SK-N-SH (cell line): Measurements from ENCODE around the gene MTHFS. TPM values are rescaled to one million over a fixed set of nuclear protein-coding genes. Genes with fewer than 3 reads are reported as not detected.

Source experiments
- CTCF ChIA-PET: fragments of 300-600, 350-600 bp; formaldehyde crosslinking; extraction: SDS; loops from one replicate; lab custom pipeline; 2021; lab: Yijun Ruan, JAX
- POLR2A ChIA-PET: fragments of 350-600 bp; sonication (Branson Sonifier 250); formaldehyde crosslinking; extraction: SDS; loops from one replicate; lab custom pipeline; 2020; ENCODE audit warnings: antibody characterized with exemption, inconsistent platforms; lab: Yijun Ruan, JAX
- DNase-seq: peaks from one replicate; pipeline ENCODE4 v3.0.0; 2012
- H2AFZ ChIP-seq: fragments of 200-600 bp; sonication (generic); 2 replicates; pipeline ENCODE4 v1.8.1; 2016; ENCODE audit warnings: antibody characterized with exemption, mild to moderate bottlenecking, low read depth
- H3F3A ChIP-seq: fragments of 200-600 bp; sonication (generic); replicated peaks from 2 replicates; pipeline ENCODE3; 2016; ENCODE audit warnings: antibody characterized with exemption, mild to moderate bottlenecking; ENCODE audit not compliant: insufficient read depth
- H3K27ac ChIP-seq, 2 experiments: fragments of 200-500 bp in 1 of 2; fragments of 200-600 bp in 1 of 2; sonication (Bioruptor generic) in 1 of 2; sonication (generic), shearing (Covaris generic) in 1 of 2; 2 replicates each; pipeline versions ENCODE4 v1.5.1 to v1.6.1; 2014 to 2016; ENCODE audit warnings: low read depth in 2 of 2, inconsistent platforms in 1 of 2, low read length in 1 of 2, mild to moderate bottlenecking in 1 of 2, mixed read lengths in 1 of 2
- H3K27me3 ChIP-seq: fragments of 200-600 bp; sonication (generic), shearing (Covaris generic); 2 replicates; pipeline ENCODE4 v1.6.1; 2016; ENCODE audit warnings: mixed run types; ENCODE audit not compliant: insufficient read depth
- H3K36me3 ChIP-seq, 2 experiments: fragments of 200-500 bp in 1 of 2; fragments of 200-600 bp in 1 of 2; sonication (Bioruptor generic) in 1 of 2; sonication (generic) in 1 of 2; replicated peaks in 1 of 2; 2 replicates each; pipeline versions ENCODE3 to v1.5.1; 2014 to 2016; ENCODE audit warnings: low read length in 1 of 2, mild to moderate bottlenecking in 1 of 2; ENCODE audit not compliant: insufficient read depth in 2 of 2, control insufficient read depth in 1 of 2
- H3K4me1 ChIP-seq, 2 experiments: fragments of 200-500 bp in 1 of 2; fragments of 200-600 bp in 1 of 2; sonication (Bioruptor generic) in 1 of 2; sonication (generic), shearing (Covaris generic) in 1 of 2; 2 replicates each; pipeline versions ENCODE4 v1.5.1 to v1.6.1; 2014 to 2016; ENCODE audit warnings: low read depth in 1 of 2, low read length in 1 of 2, mixed run types in 1 of 2; ENCODE audit not compliant: insufficient read depth in 2 of 2, control insufficient read depth in 1 of 2
- H3K4me2 ChIP-seq: fragments of 200-600 bp; sonication (generic), shearing (Covaris generic); 2 replicates; pipeline ENCODE4 v1.6.1; 2017; ENCODE audit warnings: mixed run types
- H3K4me3 ChIP-seq, 2 experiments: fragments of 200-500 bp in 1 of 2; fragments of 200-600 bp in 1 of 2; sonication (Bioruptor generic) in 1 of 2; sonication (generic), shearing (Covaris generic) in 1 of 2; 2 replicates each; pipeline versions ENCODE4 v1.5.1 to v1.8.1; 2014 to 2016; ENCODE audit warnings: low read depth in 2 of 2, inconsistent platforms in 1 of 2, low read length in 1 of 2, mild to moderate bottlenecking in 1 of 2, mixed read lengths in 1 of 2, moderate library complexity in 1 of 2
- H3K79me2 ChIP-seq: fragments of 200-600 bp; sonication (generic); 2 replicates; pipeline ENCODE4 v1.8.1; 2017; ENCODE audit warnings: mild to moderate bottlenecking; ENCODE audit not compliant: insufficient read depth
- H3K9ac ChIP-seq: fragments of 200-600 bp; sonication (generic); 2 replicates; pipeline ENCODE4 v1.6.1; 2017; ENCODE audit warnings: mixed run types
- H3K9me2 ChIP-seq: fragments of 200-600 bp; sonication (generic); 2 replicates; pipeline ENCODE4 v1.6.1; 2017; ENCODE audit warnings: mixed run types
- H3K9me3 ChIP-seq: fragments of 200-600 bp; sonication (generic); 2 replicates; pipeline ENCODE4 v1.6.1; 2017; ENCODE audit warnings: mixed run types, mild to moderate bottlenecking, moderate library complexity
- H4K20me1 ChIP-seq: fragments of 200-600 bp; sonication (generic); 2 replicates; pipeline ENCODE4 v1.6.1; 2017; ENCODE audit warnings: mild to moderate bottlenecking, mixed run types; ENCODE audit not compliant: insufficient read depth
- CHD2 ChIP-seq: fragments of 150-350 bp; IDR thresholded peaks from 2 replicates; pipeline ENCODE4 v1.6.1; 2018; ENCODE audit warnings: low read length; ENCODE audit not compliant: partially characterized antibody
- FOSL2 ChIP-seq: IDR thresholded peaks from 2 replicates; pipeline ENCODE4 v1.4.0; 2012; ENCODE audit warnings: low read depth, mild to moderate bottlenecking, moderate library complexity, borderline replicate concordance
- GABPA ChIP-seq: IDR thresholded peaks from 2 replicates; pipeline ENCODE4 v1.4.0; 2012; ENCODE audit warnings: low read depth, mild to moderate bottlenecking
- JUND ChIP-seq: IDR thresholded peaks from 2 replicates; pipeline ENCODE4 v1.4.0; 2012
- MEF2A ChIP-seq: IDR thresholded peaks from 2 replicates; pipeline ENCODE4 v1.4.0; 2012; ENCODE audit warnings: low read depth, borderline replicate concordance
- RFX5 ChIP-seq: IDR thresholded peaks from 2 replicates; pipeline ENCODE4 v1.6.1; 2012; ENCODE audit warnings: mild to moderate bottlenecking, improper control_type of control experiment, low read length
- TAF1 ChIP-seq: IDR thresholded peaks from 2 replicates; pipeline ENCODE4 v1.6.1; 2012; ENCODE audit warnings: low read depth, mild to moderate bottlenecking, low read length, moderate library complexity, borderline replicate concordance
- TCF12 ChIP-seq: IDR thresholded peaks from 2 replicates; pipeline ENCODE4 v1.4.0; 2012
- WGBS: methylation state at CpG from one replicate; pipeline ENCODE4 v1.1.6; 2017; ENCODE audit warnings: low lambda C conversion rate; 5-methylcytosine and 5-hydroxymethylcytosine counted together
- polyA plus RNA-seq, 3 experiments: library from polyadenylated mRNA; depleted of rRNA; stranded (reverse); fragments of >200 nt; gene quantifications; 2 replicates each; pipeline ENCODE4 v1.2.3, GENCODE V29; 2012
- TF ChIP-seq, protein P1 (sequence below): fragments of 150-350 bp; IDR thresholded peaks from 2 replicates; pipeline ENCODE4 v1.6.1; 2016; ENCODE audit warnings: mild to moderate bottlenecking, low read depth, low read length
- TF ChIP-seq, protein P2 (sequence below): IDR thresholded peaks from 2 replicates; pipeline ENCODE4 v1.6.1; 2012; ENCODE audit warnings: mild to moderate bottlenecking, low read depth, low read length, moderate library complexity

The MTHFS gene
- polyA plus RNA-seq, 1 of the 3 experiments (the other 2 are of a cell fraction), result 21.9 TPM

DNA sequence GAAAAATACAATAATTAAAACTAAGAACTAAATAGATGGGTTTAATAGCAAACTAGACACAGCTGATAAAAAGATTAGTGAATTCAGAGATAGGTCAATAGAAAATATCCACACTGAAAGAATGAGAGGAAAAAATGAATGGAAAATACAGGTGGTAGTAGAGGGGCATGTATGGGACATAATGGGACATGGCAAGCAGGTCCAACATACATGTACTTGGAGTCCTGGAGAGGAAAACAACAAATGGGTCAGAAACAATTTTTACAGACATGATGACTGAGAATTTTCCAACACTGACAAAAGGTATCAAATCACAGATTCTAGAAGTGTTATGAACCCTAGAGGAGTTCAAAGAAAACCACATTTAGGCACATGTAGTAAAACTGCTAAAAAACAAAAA is 68.4 kb downstream of the MTHFS start:
- H3K9me3 ChIP-seq, result no peaks in the 10 kb centered on the region
- no peaks in the 10 kb centered on the region for H3K27me3 ChIP-seq
- H3K4me3 ChIP-seq, result no peak overlapping the region
- no peak overlapping the region for H3K27ac ChIP-seq
- H3K9me2 ChIP-seq, result no peaks in the 10 kb centered on the region
- no peaks in the 10 kb centered on the region for H4K20me1 ChIP-seq
- H3K79me2 ChIP-seq, result no peaks in the 10 kb centered on the region
- POLR2A ChIA-PET, result no interaction called here
- CTCF ChIA-PET, result no interaction called here
- H3K4me1 ChIP-seq, result no peaks in the 10 kb centered on the region
- H3K4me2 ChIP-seq, result no peak overlapping the region
- H3K9ac ChIP-seq, result no peak overlapping the region
- H2AFZ ChIP-seq, result no peak overlapping the region
- H3F3A ChIP-seq, result no peaks in the 10 kb centered on the region
- no peak for TF ChIP-seq JUND
- TF ChIP-seq, protein P1, sequence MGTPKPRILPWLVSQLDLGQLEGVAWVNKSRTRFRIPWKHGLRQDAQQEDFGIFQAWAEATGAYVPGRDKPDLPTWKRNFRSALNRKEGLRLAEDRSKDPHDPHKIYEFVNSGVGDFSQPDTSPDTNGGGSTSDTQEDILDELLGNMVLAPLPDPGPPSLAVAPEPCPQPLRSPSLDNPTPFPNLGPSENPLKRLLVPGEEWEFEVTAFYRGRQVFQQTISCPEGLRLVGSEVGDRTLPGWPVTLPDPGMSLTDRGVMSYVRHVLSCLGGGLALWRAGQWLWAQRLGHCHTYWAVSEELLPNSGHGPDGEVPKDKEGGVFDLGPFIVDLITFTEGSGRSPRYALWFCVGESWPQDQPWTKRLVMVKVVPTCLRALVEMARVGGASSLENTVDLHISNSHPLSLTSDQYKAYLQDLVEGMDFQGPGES, result no peak
- no peak for TF ChIP-seq TAF1
- TF ChIP-seq RFX5, result no peak
- TF ChIP-seq TCF12, result no peak
- TF ChIP-seq, protein P2, sequence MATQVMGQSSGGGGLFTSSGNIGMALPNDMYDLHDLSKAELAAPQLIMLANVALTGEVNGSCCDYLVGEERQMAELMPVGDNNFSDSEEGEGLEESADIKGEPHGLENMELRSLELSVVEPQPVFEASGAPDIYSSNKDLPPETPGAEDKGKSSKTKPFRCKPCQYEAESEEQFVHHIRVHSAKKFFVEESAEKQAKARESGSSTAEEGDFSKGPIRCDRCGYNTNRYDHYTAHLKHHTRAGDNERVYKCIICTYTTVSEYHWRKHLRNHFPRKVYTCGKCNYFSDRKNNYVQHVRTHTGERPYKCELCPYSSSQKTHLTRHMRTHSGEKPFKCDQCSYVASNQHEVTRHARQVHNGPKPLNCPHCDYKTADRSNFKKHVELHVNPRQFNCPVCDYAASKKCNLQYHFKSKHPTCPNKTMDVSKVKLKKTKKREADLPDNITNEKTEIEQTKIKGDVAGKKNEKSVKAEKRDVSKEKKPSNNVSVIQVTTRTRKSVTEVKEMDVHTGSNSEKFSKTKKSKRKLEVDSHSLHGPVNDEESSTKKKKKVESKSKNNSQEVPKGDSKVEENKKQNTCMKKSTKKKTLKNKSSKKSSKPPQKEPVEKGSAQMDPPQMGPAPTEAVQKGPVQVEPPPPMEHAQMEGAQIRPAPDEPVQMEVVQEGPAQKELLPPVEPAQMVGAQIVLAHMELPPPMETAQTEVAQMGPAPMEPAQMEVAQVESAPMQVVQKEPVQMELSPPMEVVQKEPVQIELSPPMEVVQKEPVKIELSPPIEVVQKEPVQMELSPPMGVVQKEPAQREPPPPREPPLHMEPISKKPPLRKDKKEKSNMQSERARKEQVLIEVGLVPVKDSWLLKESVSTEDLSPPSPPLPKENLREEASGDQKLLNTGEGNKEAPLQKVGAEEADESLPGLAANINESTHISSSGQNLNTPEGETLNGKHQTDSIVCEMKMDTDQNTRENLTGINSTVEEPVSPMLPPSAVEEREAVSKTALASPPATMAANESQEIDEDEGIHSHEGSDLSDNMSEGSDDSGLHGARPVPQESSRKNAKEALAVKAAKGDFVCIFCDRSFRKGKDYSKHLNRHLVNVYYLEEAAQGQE, result no peak
- no peak for TF ChIP-seq MEF2A
- no peak for TF ChIP-seq CHD2
- TF ChIP-seq FOSL2, result no peak
- no peak for DNase-seq
- H3K36me3 ChIP-seq, result peaks cover 0 to 4% of the 10 kb centered on the region in 2 experiments

DNA sequence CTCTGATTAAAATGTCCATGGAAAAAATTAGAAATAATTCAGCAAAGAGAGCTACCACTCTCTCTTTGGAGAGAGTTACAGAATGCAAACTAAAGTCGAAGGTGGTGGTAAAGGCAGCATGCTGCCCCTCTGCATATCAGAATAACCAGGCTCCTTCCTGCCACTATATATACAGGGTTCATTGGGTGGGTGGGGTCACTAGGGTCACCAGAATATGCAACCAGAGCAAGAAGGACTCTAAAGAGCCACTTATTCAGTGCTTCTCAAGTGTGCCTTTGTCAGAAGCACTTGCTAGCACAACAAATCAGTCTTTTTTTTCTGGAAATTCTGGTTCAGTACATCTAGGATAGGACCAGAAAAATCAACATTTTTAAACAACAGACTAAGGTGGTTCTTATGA is 70.0 kb downstream of the MTHFS start:
- Histone ChIP-seq H3K36me3 (no peaks in the 10 kb centered on the region), H3K27me3 (no peaks in the 10 kb centered on the region)
- CTCF ChIA-PET, result interaction anchor here (1.5 kb wide), 1 partner anchor 23 kb away, joined by 5 read pairs; no protein-coding TSS in a partner anchor
- POLR2A ChIA-PET, result no interaction called here
- no peak for DNase-seq
- TF ChIP-seq RFX5 (no peak), GABPA (no peak)
- TF ChIP-seq, all 33 proteins: peak for 0
- no peaks in the 10 kb centered on the region for H3K79me2 ChIP-seq
- no peak overlapping the region for H3K4me2 ChIP-seq
- H3K9me2 ChIP-seq, result no peaks in the 10 kb centered on the region
- 35% methylated on average over 1 of the region's 1 CpG for WGBS
- no peaks in the 10 kb centered on the region for H4K20me1 ChIP-seq
- H3K4me3 ChIP-seq, result no peak overlapping the region
- H3K27ac ChIP-seq, result no peak overlapping the region
- no peaks in the 10 kb centered on the region for H3F3A ChIP-seq
- H2AFZ ChIP-seq, result no peak overlapping the region
- no peaks in the 10 kb centered on the region for H3K9me3 ChIP-seq
- no peak overlapping the region for H3K9ac ChIP-seq
- H3K4me1 ChIP-seq, result no peaks in the 10 kb centered on the region
